ENCODE data around the gene CTSF.
"Not testable (repeated sequence)": the region's sequence is repeated elsewhere in the genome, so short reads cannot be mapped to it uniquely, and the experiment has no call there.

CTSF gene

GRCh38 chr11:66557733-66558326 is 10.6 kb downstream of the CTSF start:
- DNase-seq: no peak

GRCh38 chr11:66556086-66556485 is 12.3 kb downstream of the CTSF start:
- DNase-seq: no peak

GRCh38 chr11:66555416-66555815 is 13.0 kb downstream of the CTSF start:
- no peak for DNase-seq

- no peak for DNase-seq
Measured at GRCh38 chr11:66554602-66555001, 13.8 kb downstream of the CTSF start.

GRCh38 chr11:66550887-66551286 is 17.5 kb downstream of the CTSF start:
- no peak for DNase-seq

GRCh38 chr11:66549696-66550095 is 18.7 kb downstream of the CTSF start:
- DNase-seq: no peak

- DNase-seq: no peak
Measured at GRCh38 chr11:66548774-66549630, 19.4 kb downstream of the CTSF start.

- peak; percentile 55 for DNase-seq
Measured at GRCh38 chr11:66548041-66548440, 20.4 kb downstream of the CTSF start.

GRCh38 chr11:66547662-66548009 is 20.8 kb downstream of the CTSF start:
- peak; percentile 50 for DNase-seq

- no peak for DNase-seq
Measured at GRCh38 chr11:66546966-66547661, 21.3 kb downstream of the CTSF start.

- DNase-seq: peak; percentile 62
Measured at GRCh38 chr11:66546368-66546965, 21.9 kb downstream of the CTSF start, which contains the start of gene ACTN3. Gene ACTN3 (plus strand): TSS chr11:66546903. CDS start chr11:66546938, 35 bp downstream.

- DNase-seq: peak; percentile 96
Measured at GRCh38 chr11:66545701-66546367, 22.6 kb downstream of the CTSF start, which contains the start of gene ZDHHC24. Gene ZDHHC24 (minus strand): TSS chr11:66546048. CDS start chr11:66546003, 45 bp downstream.

- not testable (repeated sequence) for DNase-seq
Measured at GRCh38 chr11:66544952-66545351, 23.5 kb downstream of the CTSF start.

- DNase-seq: peak; percentile 82
Measured at GRCh38 chr11:66543263-66544107, 24.9 kb downstream of the CTSF start.

- no peak for DNase-seq
Measured at GRCh38 chr11:66542362-66542761, 26.0 kb downstream of the CTSF start.

- no peak for DNase-seq
Measured at GRCh38 chr11:66541892-66542291, 26.5 kb downstream of the CTSF start.

- DNase-seq: not testable (repeated sequence)
Measured at GRCh38 chr11:66540598-66540997, 27.8 kb downstream of the CTSF start.

GRCh38 chr11:66539870-66540213 is 28.6 kb downstream of the CTSF start:
- no peak for DNase-seq

GRCh38 chr11:66539170-66539869 is 29.1 kb downstream of the CTSF start:
- DNase-seq: no peak

- DNase-seq: no peak
Measured at GRCh38 chr11:66532784-66533183, 35.6 kb downstream of the CTSF start.

GRCh38 chr11:66531841-66532240 is 36.6 kb downstream of the CTSF start:
- DNase-seq: no peak

Measured in femur (tissue), 1 donor.